HepG2 (cell line): ENCODE measurements around the gene NME9. TPM values are rescaled to one million over a fixed set of nuclear protein-coding genes. Genes with fewer than 3 reads are reported as not detected.

Experiments used
- ATAC-seq: fragments of 200-7000 bp; cut with Tn5 transposase; 3 replicates; pipeline ENCODE4 v1.9.1; 2020; ENCODE audit warnings: mild to moderate bottlenecking, moderate library complexity
- BruUV-seq: library from RNA; stranded (reverse); fragments of 400-500 nt; replicated peaks from 2 replicates; lab custom pipeline; 2021; lab: Mats Ljungman, UMichigan
- CTCF ChIA-PET: fragments of 300-600 bp; formaldehyde crosslinking; extraction: SDS; loops from one replicate; lab custom pipeline; 2021; ENCODE audit warnings: low total read pairs, inconsistent platforms, low intra/inter-chr PET ratio; lab: Yijun Ruan, JAX
- POLR2A ChIA-PET: fragments of 350-600 bp; sonication (Branson Sonifier 250); formaldehyde crosslinking; loops from one replicate; lab custom pipeline; 2020; ENCODE audit warnings: antibody characterized with exemption, inconsistent platforms; lab: Yijun Ruan, JAX
- DNase-seq: peaks from one replicate; pipeline ENCODE4 v3.0.0-alpha.2; 2015; ENCODE audit warnings: low spot score
- FAIRE-seq: peaks from 3 replicates; lab custom pipeline; 2011; peaks lifted over from hg19 to GRCh38; lab: Jason Lieb, UNC
- H2AFZ ChIP-seq: one replicate; pipeline ENCODE4 v1.6.1; 2011; ENCODE audit warnings: low read length, inconsistent platforms
- H3K27ac ChIP-seq: fragments of 300-600 bp; 3 replicates; pipeline ENCODE4 v1.8.0; 2011; ENCODE audit warnings: mixed run types, mild to moderate bottlenecking, mixed read lengths, low read length, inconsistent platforms; ENCODE audit not compliant: insufficient read depth; ENCODE audit errors: extremely low read length
- H3K27me3 ChIP-seq, 2 experiments: fragments of 200-600 bp in 1 of 2; 2 replicates in 1 of 2; 3 replicates in 1 of 2; pipeline versions ENCODE4 v1.6.0 to v1.8.0; 2011; ENCODE audit warnings: low read length in 2 of 2, mild to moderate bottlenecking in 2 of 2, moderate library complexity in 2 of 2, inconsistent platforms in 1 of 2; ENCODE audit not compliant: insufficient read depth in 2 of 2, control insufficient read depth in 1 of 2
- H3K36me3 ChIP-seq, 2 experiments: fragments of 200-600 bp in 1 of 2; replicated peaks in 1 of 2; 2 replicates in 1 of 2; 3 replicates in 1 of 2; pipeline versions ENCODE4 v1.5.1 to v1.8.0; 2011; ENCODE audit warnings: low read length in 2 of 2, inconsistent platforms in 1 of 2; ENCODE audit not compliant: insufficient read depth in 2 of 2, control insufficient read depth in 1 of 2
- H3K4me1 ChIP-seq: 2 replicates; pipeline ENCODE4 v1.5.1; 2012; ENCODE audit warnings: low read length, inconsistent platforms; ENCODE audit not compliant: insufficient read depth
- H3K4me2 ChIP-seq: 2 replicates; pipeline ENCODE4 v1.6.0; 2011; ENCODE audit warnings: low read depth, low read length, inconsistent platforms
- H3K4me3 ChIP-seq, 3 experiments: fragments of 200-600 bp in 1 of 3; sonication (generic), shearing (Covaris generic) in 1 of 3; replicated peaks in 1 of 3; 2 replicates each; pipeline ENCODE4 v1.5.1; 2011 to 2016; ENCODE audit warnings: low read length in 3 of 3, inconsistent platforms in 2 of 3, low read depth in 2 of 3, mild to moderate bottlenecking in 2 of 3, control low read depth in 1 of 3, mixed read lengths in 1 of 3; ENCODE audit not compliant: insufficient read depth in 1 of 3
- H3K79me2 ChIP-seq: one replicate; pipeline ENCODE4 v1.6.1; 2011; ENCODE audit warnings: low read length, inconsistent platforms; ENCODE audit not compliant: insufficient read depth
- H3K9ac ChIP-seq: 2 replicates; pipeline ENCODE4 v1.6.0; 2011; ENCODE audit warnings: mild to moderate bottlenecking, low read depth, low read length, inconsistent platforms; ENCODE audit not compliant: insufficient read depth
- H3K9me3 ChIP-seq: 2 replicates; pipeline ENCODE4 v1.5.1; 2012; ENCODE audit warnings: mild to moderate bottlenecking, low read length
- H4K20me1 ChIP-seq: 2 replicates; pipeline ENCODE4 v1.6.0; 2011; ENCODE audit warnings: inconsistent platforms, mild to moderate bottlenecking, low read length, moderate library complexity; ENCODE audit not compliant: insufficient read depth
- ATF4 ChIP-seq, 2 experiments: fragments of 450-650 bp in 1 of 2; sonication (generic) in 1 of 2; formaldehyde crosslinking; IDR thresholded peaks; 2 replicates each; pipeline versions ENCODE4 v1.5.0 to v1.8.0; 2020 to 2022; ENCODE audit warnings: mild to moderate bottlenecking in 1 of 2, missing genetic modification reagents in 1 of 2
- CTCF ChIP-seq: sonication (generic); formaldehyde crosslinking; IDR thresholded peaks from 2 replicates; pipeline ENCODE4 v1.5.0; 2020; ENCODE audit warnings: mild to moderate bottlenecking, missing genetic modification reagents, moderate library complexity
- GRHL1 ChIP-seq: sonication (generic); formaldehyde crosslinking; conservative IDR thresholded peaks from 2 replicates; pipeline ENCODE4 v1.8.0; 2022; ENCODE audit warnings: missing genetic modification reagents
- HMGXB3 ChIP-seq: sonication (generic); formaldehyde crosslinking; IDR thresholded peaks from 2 replicates; pipeline ENCODE4 v1.4.0; 2020; ENCODE audit warnings: missing genetic modification reagents, borderline replicate concordance
- HMGXB4 ChIP-seq, 2 experiments: sonication (generic) in 1 of 2; formaldehyde crosslinking in 1 of 2; IDR thresholded peaks; 2 replicates each; pipeline versions ENCODE4 v1.4.0 to v1.6.1; 2018 to 2020; ENCODE audit warnings: missing genetic modification reagents in 2 of 2, borderline replicate concordance in 1 of 2, low read depth in 1 of 2, mild to moderate bottlenecking in 1 of 2, missing biosample characterization in 1 of 2
- KDM5A ChIP-seq: fragments of 200-600 bp; sonication (generic); IDR thresholded peaks from 2 replicates; pipeline ENCODE4 v1.7.0; 2018; ENCODE audit warnings: antibody characterized with exemption, mild to moderate bottlenecking, low read length, borderline replicate concordance
- RXRB ChIP-seq: IDR thresholded peaks from 2 replicates; pipeline ENCODE4 v1.6.1; 2016; ENCODE audit warnings: borderline replicate concordance, missing genetic modification reagents, missing compliant biosample characterization
- SMARCE1 ChIP-seq: fragments of 450-650 bp; IDR thresholded peaks from 2 replicates; pipeline ENCODE4 v1.6.1; 2017; ENCODE audit warnings: borderline replicate concordance
- SRSF4 ChIP-seq: fragments of 200-400 bp; formaldehyde crosslinking; IDR thresholded peaks from one replicate; pipeline ENCODE4 v1.6.1; 2018; ENCODE audit warnings: mild to moderate bottlenecking, low read depth, low read length, moderate library complexity; ENCODE audit not compliant: poor library complexity, severe bottlenecking
- ZNF451 ChIP-seq: sonication (generic); formaldehyde crosslinking; IDR thresholded peaks from 2 replicates; pipeline ENCODE4 v1.5.0; 2020; ENCODE audit warnings: mild to moderate bottlenecking, missing genetic modification reagents
- ZNF678 ChIP-seq: sonication (generic); formaldehyde crosslinking; IDR thresholded peaks from 2 replicates; pipeline ENCODE4 v1.4.0; 2020; ENCODE audit warnings: mild to moderate bottlenecking, missing genetic modification reagents
- ZNF879 ChIP-seq: sonication (generic); formaldehyde crosslinking; IDR thresholded peaks from 2 replicates; pipeline ENCODE4 v1.8.1; 2023; ENCODE audit warnings: missing genetic modification reagents
- in situ Hi-C: cut with HindIII; loops from 2 replicates; pipeline ENCODE4 v1.10.0; 2017; ENCODE audit warnings: low pct_unique_long_range_greater_than_20kb; ENCODE audit not compliant: extremely low pct_ligation_motif_present
- intact Hi-C: fragments of 100-400 bp; cut with micrococcal nuclease; formaldehyde crosslinking; loops from one replicate; pipeline ENCODE4 v1.10.0; 2022; ENCODE audit not compliant: unreplicated experiment
- polyA plus RNA-seq, 8 experiments: library from polyadenylated mRNA; depleted of rRNA in 3 of 8; stranded (reverse) in 7 of 8; unstranded in 1 of 8; fragments of >200 nt; fragmentation: Illumina TruSeq in 4 of 8; extraction: Trizol in 4 of 8; gene quantifications; 2 replicates each; pipeline versions ENCODE4 v1.2.1 to v1.2.3, GENCODE V29; 2011 to 2016; ENCODE audit warnings: low read depth in 4 of 8, missing spikeins in 1 of 8, mixed read lengths in 1 of 8; ENCODE audit not compliant: insufficient read depth in 1 of 8
- total RNA-seq, 5 experiments: library from RNA; depleted of rRNA; stranded (reverse); fragments of >200 nt; fragmentation: Illumina TruSeq; extraction: Trizol; gene quantifications; 2 replicates each; pipeline ENCODE4 v1.2.3, GENCODE V29; 2016; ENCODE audit warnings: low read depth in 1 of 5

NME9 gene
- total and polyA plus RNA-seq, 2 of the 13 experiments (the other 11 are each of a cell fraction or from before 2014, with no cell fraction given): not detected

- FAIRE-seq (no peak), DNase-seq (no peak), ATAC-seq (no peak)
- Histone ChIP-seq H3K36me3 (no peaks in the 10 kb centered on the region), H3K27me3 (peaks cover 1 to 12% of the 10 kb centered on the region in 2 experiments; a peak in 1 of 5 replicates), H4K20me1 (no peaks in the 10 kb centered on the region), H2AFZ (no peak overlapping the region), H3K4me1 (peaks cover 14% of the 10 kb centered on the region), H3K27ac (no peak overlapping the region), H3K79me2 (no peaks in the 10 kb centered on the region), H3K4me2 (no peak overlapping the region), H3K4me3 (no peak overlapping the region), H3K9me3 (no peaks in the 10 kb centered on the region), H3K9ac (no peak overlapping the region)
- ChIA-PET CTCF (no interaction called here), POLR2A (no interaction called here)
- in situ Hi-C loops: loop anchor here (10.0 kb wide), 1 partner anchor 141 kb away; the partner anchor contains the start of gene ARMC8
- intact Hi-C loops: loop anchor here (5.0 kb wide), 1 partner anchor 59 kb away; no protein-coding TSS in a partner anchor
- BruUV-seq: no TSS peak
- no peak for TF ChIP-seq ZNF678
- TF ChIP-seq ZNF879 (CRISPR knock-in tag): no peak
- no peak for TF ChIP-seq HMGXB4 (CRISPR knock-in tag; IDR thresholded peaks at IDR 0.05; ENCODE audit: borderline replicate concordance in 1 of 2, low read depth in 1 of 2)
- no peak for TF ChIP-seq ZNF451 (CRISPR knock-in tag)
- TF ChIP-seq RXRB: no peak
- no peak for TF ChIP-seq SMARCE1
- TF ChIP-seq SRSF4: no peak
- TF ChIP-seq GRHL1: no peak
- TF ChIP-seq HMGXB3 (CRISPR knock-in tag): no peak
- no peak for TF ChIP-seq KDM5A
- TF ChIP-seq CTCF: no peak
- no peak for TF ChIP-seq ATF4 (CRISPR knock-in tag; IDR thresholded peaks at IDR 0.05)
These were observed 3.7 kb downstream of the NME9 start for GRCh38 chr3:138325990-138326389.
